OCI-LY7 (cell line): ENCODE data around the gene EXPH5.

Experiments
- CTCF ChIP-seq: fragments of 200-600 bp; sonication (generic); conservative IDR thresholded peaks from 2 replicates; pipeline ENCODE4 v1.5.1; 2014; ENCODE audit warnings: mild to moderate bottlenecking, antibody characterized with exemption, low read length, moderate library complexity, mixed read lengths
- EZH2phosphoT487 ChIP-seq: fragments of 200-600 bp; sonication (generic); IDR thresholded peaks from 2 replicates; pipeline ENCODE4 v1.6.1; 2018; ENCODE audit warnings: low read depth, borderline replicate concordance, mild to moderate bottlenecking, mixed run types, antibody characterized with exemption, low read length, moderate library complexity, mixed read lengths

DNA sequence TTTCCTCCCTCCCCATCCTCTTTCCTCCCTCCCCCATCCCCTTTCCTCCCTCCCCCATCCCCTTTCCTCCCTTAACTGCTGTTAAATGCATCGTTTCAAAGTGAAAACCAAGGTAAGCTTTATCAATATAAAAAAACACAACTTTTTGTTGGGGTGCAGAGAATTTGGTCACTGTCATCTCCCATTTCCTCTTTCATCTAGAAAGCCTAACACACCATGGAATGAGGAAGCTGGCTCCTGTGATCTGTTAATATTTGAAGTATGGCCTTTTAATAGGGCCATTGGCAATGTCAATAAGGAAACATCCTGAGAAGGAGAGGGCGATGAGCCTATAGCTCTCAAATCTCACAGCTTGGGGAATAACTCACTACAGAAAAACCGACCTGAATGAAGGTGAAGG lies 7.0 kb downstream of the EXPH5 start:
- no peak for TF ChIP-seq CTCF
- no peak for TF ChIP-seq EZH2phosphoT487
